ENCODE results near the gene KIF20B.
"Not testable (repeated sequence)": the region's sequence is repeated elsewhere in the genome, so short reads cannot be mapped to it uniquely, and the experiment has no call there.

Gene KIF20B

DNA sequence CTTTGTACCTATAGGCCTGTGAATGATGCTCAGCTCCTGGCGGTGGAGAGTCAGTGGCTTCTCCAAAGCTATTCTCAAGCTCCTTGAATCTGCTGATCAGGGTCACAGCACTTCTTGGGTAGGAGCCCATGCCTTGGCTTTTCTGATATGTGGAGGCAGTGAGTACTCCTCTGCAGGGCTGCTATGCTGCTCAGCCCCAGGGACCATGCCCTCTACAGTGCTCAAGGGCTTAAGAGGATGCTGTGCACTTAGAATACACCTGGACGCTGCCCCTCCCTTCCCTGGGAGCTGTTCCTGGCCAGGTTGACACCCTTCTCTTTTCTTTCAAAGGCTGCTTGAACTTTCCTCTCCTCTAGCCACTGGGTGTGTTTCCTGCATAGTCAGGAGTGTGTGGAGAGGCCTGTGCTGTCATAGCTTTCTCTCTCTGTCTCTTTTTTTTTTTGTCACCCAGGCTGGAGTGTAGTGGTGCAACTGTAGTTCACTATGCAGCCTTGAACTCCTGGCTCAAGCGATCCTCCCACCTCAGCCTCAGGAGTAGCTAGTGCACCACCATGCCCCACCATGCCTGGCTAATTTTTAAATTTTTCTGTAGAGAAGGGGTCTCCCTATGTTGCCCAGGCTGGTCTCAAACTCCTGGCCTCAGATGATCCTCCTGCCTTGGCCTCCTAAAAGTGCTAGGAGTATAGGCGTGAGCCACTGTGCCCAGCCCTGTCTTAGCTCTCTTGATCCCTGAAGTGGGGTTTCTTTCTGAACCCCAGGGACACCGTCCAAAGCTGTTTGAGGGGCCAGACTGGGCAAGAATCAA, 113.9 kb downstream of the KIF20B start:
- Histone ChIP-seq H3K9me3 (ENCODE audit: control insufficient read depth, insufficient read depth, low read length) (no peaks in the 10 kb centered on the region; the same call in none of the 2 replicates), H3K9ac (ENCODE audit: low read depth, low read length) (no peak overlapping the region), H3K36me3 (ENCODE audit: insufficient read depth, low read length) (no peaks in the 10 kb centered on the region), H3K4me1 (ENCODE audit: insufficient read depth, low read length) (no peaks in the 10 kb centered on the region)

DNA sequence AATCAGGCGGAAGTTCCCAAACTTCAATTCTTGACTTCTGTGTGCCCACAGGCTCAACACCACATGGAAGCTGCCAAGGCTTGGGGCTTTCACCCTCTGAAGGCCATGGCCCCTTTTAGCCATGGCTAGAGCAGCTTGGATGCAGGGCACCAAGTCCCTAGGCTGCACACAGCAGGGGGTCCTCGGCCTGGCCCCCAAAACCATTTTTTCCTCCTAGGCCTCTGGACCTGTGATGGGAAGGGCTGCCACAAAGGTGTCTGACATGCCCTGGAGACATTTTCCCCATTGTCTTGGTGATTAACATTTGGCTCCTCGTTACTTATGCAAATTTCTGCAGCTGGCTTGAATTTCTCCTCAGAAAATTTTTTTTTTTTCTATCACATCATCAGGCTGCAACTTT, 117.6 kb downstream of the KIF20B start:
- not testable (repeated sequence) for H3K9me3 ChIP-seq (ENCODE audit: control insufficient read depth, insufficient read depth, low read length); H3K4me1 ChIP-seq (ENCODE audit: insufficient read depth, low read length)

More for the DNA sequence above, 117.6 kb downstream of the KIF20B start:
- H3K9ac ChIP-seq (ENCODE audit: low read depth, low read length); H3K36me3 ChIP-seq (ENCODE audit: insufficient read depth, low read length): not testable (repeated sequence)

Measured in ES-I3 (cell line).